ENCODE results near the gene ISYNA1.

ISYNA1 gene

DNA sequence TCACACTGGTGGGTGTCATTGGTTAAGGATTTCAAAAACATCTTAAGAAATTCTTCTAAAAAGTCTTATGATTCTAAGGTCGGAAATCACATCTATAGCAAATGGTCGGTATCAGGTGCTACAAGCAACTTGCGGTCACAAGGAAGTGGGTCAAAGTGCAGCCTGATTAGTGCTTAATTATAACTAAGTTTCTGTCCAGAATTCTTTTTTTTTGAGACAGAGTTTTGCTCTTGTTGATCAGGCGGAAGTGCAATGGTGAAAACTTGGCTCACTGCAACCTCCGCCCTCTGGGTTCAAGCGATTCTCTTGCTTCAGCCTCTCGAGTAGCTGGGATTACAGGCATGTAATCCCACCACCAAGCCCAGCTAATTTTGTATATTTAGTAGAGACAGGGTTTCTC lies 53.2 kb downstream of the ISYNA1 start:
- no peak for FAIRE-seq
- no peak for TF ChIP-seq POLR2AphosphoS5 (IDR thresholded peaks at IDR 0.05; ENCODE audit: low read depth, low read length)
- no peak for TF ChIP-seq TAF1 (IDR thresholded peaks at IDR 0.05; ENCODE audit: borderline replicate concordance, low read depth, low read length)
- no peak for TF ChIP-seq POLR2A (IDR thresholded peaks at IDR 0.05; ENCODE audit: low read depth, low read length)
- no peak for DNase-seq (ENCODE audit: insufficient read length)

Measured in GM12892 (cell line).